ENCODE data around the gene FPGS.
A peak's percentile ranks its signal among the peaks of the same experiment; 100 is the strongest.
"Not testable (repeated sequence)": the region's sequence is repeated elsewhere in the genome, so short reads cannot be mapped to it uniquely, and the experiment has no call there.

The FPGS gene, protein sequence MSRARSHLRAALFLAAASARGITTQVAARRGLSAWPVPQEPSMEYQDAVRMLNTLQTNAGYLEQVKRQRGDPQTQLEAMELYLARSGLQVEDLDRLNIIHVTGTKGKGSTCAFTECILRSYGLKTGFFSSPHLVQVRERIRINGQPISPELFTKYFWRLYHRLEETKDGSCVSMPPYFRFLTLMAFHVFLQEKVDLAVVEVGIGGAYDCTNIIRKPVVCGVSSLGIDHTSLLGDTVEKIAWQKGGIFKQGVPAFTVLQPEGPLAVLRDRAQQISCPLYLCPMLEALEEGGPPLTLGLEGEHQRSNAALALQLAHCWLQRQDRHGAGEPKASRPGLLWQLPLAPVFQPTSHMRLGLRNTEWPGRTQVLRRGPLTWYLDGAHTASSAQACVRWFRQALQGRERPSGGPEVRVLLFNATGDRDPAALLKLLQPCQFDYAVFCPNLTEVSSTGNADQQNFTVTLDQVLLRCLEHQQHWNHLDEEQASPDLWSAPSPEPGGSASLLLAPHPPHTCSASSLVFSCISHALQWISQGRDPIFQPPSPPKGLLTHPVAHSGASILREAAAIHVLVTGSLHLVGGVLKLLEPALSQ

DNA sequence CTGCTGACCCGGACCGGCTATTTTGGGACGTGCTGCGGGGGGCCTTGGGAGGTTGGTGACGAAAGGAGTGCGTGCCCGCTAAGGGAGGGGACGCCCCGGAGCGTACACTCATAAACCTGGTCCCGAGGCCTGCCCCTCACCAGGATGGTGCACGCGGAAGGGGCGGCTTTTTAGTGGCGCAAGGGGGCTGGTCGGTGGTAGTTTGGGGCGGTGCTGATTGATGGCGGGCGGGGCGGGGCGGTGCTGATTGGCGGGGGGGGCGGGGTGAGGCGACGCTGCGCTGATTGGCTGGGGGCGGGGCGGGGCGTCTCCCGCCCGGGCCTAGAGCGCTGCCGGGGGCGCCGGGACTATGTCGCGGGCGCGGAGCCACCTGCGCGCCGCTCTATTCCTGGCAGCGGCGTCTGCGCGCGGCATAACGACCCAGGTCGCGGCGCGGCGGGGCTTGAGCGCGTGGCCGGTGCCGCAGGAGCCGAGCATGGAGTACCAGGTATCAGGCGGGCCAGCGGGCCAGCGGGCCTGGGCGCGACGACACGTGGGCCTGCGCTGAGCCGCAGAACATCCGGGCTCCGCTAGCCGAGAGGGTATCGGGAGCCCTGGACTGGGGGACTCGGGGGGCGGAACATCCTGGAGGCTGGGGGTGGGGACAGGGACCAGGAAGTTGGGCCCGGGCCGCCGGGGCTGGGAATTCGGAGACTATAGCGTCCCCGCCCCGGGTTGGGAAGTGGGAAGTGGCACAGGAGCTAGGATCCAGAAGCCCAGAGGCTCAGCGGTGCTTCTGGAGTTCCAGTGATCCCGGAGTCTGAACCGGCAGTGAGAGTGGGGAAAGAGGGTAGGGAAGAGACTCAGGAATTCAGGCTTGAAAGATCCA is at the start of gene FPGS:
Gene FPGS (plus strand): TSS at position 307 of the 868 bp plus-strand sequence. CDS start 43 bp downstream, at position 350.
- peak; percentile 70 for DNase-seq (ENCODE audit: low read depth)

DNA sequence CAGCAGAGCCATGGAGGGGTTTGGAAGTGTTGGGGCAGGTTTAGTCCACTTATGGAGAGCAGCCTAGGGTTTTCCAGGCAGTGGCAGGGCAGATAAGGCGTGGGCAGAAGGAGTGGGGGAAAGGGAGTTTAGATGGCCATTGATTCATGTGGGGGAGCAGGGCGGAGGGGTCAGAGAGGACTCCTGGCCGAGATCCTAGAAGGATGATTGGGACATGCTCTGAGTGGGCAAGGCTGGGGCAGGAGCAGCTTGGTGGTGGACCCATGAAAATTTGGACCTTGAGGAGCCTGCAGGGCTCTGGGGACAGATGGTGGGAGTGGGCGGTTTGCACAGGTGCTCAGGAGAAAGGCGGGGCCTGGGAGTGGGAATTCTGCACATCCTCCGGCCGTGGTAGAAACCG is 49.5 kb upstream of the FPGS start:
- no peak for DNase-seq (ENCODE audit: low read depth)

DNA sequence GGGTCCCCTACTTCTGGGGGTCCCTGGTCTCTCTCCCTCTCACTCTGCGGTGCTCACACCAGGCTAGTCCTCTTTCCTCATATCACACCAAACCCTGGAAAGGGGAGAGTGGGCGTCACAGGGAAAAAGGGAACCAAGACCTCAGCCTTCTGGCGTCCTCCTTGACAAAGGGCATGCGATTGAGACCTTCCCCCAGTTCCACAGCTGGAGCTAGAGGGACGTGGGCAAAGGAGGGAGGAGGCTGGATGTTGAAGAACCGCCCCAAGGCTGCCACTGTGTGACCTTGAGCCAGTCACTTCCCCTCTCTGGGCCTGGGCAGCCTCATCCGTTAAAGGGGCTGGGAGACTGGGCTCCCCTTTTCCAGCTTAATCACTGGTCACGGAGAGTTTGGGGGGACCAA is 49.1 kb upstream of the FPGS start:
- DNase-seq (ENCODE audit: low read depth): no peak

DNA sequence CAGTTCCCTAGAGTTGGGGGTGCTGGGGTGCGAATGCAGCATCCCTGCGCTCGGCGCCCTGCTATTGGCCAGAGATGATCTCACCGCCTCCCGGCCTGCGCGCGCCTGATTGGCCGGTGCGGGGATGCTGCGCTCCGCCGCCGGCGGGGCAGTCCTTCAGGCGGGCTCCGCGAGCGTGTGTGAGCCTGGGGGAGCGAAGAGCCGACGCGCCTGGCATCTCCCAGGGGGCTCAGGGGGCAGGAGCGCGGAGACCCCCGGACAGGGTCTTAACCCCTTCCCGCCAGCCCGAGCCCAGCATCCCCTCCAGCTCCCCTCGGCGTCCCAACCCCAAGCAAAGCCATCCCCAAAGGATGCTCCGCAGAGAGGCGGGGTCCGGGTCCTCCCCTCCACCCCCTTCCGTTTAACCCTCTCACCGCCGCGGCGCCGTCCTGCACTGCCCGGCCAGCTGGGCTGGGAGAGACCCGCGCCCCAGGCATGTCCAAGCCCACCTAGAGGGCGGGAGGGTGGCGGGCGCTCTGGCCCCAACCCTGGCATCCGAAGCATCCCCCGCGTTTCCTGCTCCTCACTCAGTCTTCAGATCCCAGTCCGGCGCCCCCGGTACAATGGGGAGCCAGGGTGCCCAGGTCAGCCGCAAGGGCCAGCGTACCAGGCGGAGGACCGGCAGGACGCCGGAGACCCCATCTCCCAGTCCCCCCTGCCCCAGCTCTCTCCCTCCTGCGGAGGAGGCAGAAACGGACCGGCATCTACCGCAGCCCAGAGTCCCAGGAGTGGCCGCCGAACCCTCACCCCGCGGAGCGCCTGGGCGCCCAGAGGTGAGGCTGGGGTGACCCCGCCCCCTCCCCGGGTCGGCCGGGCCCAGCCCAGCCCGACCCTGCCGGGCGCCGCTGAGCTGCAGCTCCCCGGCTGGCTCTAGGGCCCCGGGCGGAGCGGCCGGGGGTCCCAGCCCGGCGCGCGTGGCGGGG is 48.3 kb upstream of the FPGS start:
- no peak for DNase-seq (ENCODE audit: low read depth)

DNA sequence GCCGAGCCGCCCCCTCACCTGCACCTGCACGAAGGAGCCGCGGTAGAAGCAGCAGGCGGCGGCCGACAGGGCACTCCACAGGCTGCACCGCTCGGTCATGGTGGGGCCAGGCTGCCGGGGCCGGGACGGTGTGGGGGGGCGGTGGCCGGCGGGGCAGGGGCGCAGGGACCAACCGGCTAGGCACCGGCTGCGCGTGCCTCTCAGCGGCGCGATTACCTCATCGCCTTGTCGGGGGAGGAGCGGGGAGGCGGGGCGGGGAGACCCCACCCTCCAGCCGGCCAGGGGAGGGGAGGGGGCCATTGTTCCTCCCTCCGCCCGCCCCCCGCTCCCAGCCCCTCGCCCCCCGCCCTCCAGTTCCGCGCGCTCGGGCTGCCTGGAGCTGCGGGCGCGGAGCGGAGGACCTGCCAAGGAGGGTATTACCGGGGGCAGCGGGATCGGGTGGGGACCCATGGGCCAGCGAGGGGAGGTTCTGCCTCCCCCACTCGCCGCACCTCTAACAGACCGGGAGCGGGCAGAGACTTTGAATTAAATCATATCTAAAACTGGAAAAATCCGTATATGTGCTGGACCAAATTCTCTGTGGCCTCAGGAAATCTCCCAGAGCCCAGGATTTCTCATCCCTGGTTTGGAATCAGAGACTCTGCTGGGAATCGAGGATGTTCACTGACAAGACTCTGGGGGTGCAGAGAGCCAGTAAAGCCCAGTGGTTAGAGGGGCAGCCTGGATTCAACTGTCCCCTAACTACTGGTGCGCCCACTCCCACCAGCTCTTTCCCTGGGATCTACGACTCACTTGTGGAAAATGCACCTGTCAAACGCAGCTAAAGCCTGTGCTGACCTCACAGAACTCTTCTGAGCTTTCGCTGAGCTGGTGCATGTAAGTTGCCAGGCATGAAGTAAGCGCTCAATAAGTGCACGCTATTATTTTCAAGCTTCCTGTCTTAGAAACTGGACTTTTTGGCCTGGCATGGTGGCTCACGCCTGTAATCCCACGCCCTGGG is 47.3 kb upstream of the FPGS start:
- DNase-seq (ENCODE audit: low read depth): no peak

DNA sequence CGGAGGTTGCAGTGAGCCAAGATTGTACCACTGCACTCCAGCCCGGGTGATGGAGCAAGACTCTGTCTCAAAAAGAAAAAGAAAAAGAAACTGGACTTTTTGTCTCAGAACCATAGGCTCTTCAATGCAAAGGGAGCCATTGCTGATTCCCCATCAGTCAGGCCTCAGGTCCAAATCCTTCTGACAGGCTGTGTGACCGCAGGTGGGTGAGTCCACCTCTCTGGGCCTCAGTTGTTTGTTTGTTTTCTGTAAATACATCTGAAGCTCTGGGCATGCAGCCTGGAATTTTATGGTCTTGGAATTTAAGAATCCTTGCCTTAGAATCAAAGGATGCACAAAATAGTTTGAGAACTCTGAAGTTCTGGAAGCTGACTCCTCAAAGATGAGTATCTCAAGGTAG is 46.4 kb upstream of the FPGS start:
- no peak for DNase-seq (ENCODE audit: low read depth)

DNA sequence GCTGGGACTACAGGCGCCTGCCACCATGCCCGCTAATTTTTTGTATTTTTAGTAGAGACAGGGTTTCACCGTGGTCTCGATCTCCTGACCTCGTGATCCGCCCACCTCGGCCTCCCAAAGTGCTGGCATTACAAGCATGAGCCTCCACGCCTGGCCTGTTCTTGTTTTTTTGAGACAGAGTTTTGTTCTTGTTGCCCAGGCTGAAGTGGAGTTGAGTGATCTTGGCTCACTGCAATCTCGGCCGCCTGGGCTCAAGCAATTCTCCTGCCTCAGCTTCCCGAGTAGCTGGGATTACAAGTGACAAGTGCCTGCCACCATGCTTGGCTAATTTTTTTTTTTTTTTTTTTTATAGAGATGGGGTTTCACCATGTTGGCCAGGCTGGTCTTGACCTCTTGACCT is 45.9 kb upstream of the FPGS start:
- not testable (repeated sequence) for DNase-seq (ENCODE audit: low read depth)

DNA sequence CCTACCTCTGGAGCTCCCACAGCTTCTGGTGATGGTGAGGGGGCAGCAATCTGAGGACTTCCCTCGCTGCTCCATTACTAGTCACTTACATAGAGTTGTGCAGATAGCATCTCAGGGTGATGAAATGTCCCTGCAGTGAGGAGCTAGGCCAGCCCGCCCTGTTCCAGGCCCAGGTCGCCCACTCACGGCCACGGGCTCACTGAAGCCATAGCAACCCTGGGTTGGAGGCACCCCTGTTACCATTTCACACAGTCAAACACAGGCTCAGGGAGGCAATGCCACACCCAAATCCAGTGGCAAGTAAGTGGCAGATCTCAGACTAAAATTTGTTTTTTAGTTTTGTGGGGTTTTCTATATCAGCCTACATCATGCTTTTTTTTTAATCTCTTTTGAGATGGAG is 43.8 kb upstream of the FPGS start:
- no peak for DNase-seq (ENCODE audit: low read depth)

DNA sequence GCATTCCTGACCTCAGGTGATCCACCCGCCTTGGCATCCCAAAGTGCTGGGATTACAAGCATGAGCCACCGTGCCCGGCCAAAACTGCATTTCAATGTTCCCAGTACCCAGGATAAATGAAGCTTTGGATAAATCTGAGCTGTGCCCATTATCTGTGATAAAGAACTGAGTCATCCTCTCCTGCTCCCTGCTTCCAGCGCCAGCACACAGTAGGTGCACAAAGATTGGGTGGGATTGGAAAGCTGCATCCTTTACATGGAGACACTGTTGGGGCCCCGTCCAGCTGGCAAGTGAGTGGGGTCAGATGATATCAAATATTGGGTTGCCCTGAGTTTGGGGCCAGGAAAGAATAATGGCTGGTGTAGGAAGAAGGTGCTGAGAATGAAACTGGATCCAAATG is 41.6 kb upstream of the FPGS start:
- DNase-seq (ENCODE audit: low read depth): no peak

DNA sequence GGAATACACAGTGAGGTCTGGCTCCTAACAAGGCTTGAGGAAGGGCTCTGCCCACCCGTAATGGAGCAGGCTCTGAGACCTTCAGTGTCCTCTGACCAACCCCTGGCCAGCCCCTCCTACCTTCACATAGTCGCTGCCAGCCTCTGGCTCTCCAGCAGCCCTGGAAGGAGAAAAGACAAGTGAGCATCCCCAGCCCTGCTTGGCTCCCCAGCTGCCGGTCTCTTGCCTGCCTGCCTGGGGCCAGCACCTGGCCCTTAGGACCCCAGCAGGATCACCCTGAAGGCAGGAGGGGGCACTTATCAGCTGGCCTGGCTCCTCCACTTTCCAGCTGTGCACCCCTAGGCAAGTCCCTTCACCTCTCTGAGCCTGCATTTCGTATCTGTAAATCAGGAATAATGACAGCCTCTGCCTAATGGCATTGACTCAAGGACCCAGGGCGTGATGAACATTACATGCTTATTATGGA is 41.2 kb upstream of the FPGS start:
- no peak for DNase-seq (ENCODE audit: low read depth)

DNA sequence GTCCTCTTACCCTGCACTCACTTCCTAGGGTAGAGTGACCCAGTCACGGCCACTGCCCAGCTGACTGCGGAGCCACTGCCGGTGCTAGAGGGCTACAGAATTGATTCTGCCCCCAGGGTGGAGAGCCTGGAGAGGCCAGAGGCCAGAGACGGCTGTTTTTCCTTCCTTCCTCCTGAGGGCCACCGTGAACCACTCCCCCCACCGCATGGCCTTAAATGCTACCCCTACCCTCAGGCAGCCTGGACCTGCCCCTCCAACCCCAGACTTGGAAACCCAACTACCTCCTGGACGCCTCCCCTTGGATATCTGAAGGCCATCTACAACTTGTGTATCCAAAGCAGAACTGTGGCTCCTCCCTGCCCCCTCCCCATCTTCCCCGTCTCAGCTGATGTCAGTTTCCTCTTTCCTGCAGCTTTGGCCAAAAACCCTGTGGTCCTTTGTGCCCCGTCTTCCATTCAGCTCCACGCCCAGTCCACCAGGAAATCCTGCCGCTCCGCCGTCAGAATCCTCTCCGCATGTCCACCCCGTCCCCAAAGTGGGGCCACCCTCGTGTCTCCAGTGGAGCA is 40.5 kb upstream of the FPGS start:
- DNase-seq (ENCODE audit: low read depth): no peak

DNA sequence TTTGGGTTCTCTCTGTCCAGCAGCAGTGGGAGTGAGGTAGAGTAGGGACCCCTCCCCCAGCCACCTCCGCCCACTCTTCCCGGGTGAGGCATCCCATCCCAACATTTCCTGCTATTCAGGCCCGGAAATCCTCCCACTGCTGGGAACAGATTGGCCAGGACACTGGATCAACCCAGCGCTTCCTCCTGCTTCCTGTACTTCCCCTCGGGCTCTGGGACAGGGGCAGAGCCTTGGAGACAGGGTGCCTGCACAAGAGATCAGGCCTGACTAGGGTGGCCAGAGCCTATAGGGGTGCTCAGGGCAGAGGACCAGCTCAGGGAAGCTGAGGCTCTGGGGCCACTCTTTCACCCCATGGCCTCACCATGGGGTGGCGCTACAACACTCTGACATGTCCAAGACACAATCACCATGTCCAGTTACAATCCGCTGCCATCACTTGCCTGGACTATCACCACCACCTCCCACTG is 38.7 kb upstream of the FPGS start:
- DNase-seq (ENCODE audit: low read depth): no peak

DNA sequence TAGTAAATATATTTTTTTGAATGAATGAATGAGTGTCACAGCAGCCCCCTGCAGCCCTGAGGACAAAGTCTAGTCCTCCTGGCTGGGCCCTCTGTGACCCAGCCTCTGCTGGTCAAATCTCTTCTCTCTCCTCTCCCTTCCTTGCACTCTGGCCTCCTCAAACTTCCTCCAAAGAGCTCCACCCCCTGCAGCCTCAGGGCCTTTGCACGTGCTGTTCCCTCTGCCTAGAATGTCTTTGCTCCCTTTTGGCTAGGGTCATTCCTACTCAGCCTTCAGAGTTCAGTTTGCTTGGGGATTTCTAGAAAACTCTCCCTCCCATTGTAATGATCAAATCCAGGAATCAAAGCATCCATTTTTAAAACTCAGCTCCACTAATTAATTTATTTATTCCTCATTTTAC is 37.3 kb upstream of the FPGS start:
- no peak for DNase-seq (ENCODE audit: low read depth)

DNA sequence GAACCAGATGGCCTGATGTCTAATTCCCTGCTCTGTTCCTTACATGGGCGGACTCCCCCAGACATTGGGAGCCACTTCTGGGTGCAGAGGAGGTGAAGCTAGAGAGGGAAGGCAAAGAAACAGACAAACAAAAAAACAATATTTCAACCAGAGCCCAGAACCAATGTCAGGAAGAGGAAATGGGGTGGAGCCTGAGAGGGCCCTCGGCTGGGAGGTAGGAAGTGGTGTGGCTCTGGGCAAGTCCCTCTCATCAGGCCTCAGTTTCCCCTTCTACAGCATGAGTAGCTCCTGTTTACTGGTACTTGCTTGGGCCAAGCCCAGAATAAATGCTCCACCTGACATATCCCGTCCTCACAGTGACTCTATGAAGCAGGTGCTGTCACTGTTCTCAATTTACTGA is 35.3 kb upstream of the FPGS start:
- DNase-seq (ENCODE audit: low read depth): no peak

DNA sequence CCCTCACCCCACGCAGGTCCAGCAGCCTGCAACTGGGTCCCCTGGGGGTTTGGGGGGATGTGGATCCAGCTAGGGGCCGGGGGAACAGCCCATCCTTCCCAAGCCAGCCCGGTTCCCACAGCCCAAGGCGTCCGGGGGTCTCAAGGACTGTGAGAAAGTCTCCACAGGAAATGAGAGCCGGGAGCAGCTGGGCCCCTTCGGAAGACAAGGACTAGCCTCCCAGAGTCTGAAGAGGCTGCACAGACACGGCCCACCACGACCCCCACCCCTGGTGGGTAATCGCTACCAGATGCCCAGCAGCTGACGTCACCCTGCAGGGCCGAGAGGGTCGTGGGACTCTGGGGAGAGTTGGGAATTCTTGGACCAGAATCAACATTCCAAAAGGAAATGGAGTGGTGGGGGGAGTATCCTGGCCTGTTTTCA is 34.8 kb upstream of the FPGS start:
- no peak for DNase-seq (ENCODE audit: low read depth)

DNA sequence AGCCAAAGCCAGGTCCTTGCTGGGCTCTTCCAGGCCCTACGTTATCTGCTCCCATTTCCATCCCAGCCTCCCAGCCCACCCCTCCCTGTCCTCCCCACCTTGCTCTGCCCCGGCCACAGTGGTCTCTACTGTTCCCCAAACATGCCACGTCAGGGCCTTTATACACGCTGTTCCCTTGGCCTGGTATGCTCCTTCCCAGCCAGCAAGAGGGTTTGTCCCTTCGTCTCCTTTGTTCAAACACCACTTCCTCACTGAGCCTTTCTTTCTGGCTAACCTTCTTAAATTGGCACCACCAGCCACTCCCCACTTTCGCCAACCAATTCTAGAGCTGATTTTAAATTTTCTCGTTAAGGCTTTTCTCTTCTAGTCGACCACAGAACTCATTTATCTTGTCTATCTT is 34.0 kb upstream of the FPGS start:
- no peak for DNase-seq (ENCODE audit: low read depth)

DNA sequence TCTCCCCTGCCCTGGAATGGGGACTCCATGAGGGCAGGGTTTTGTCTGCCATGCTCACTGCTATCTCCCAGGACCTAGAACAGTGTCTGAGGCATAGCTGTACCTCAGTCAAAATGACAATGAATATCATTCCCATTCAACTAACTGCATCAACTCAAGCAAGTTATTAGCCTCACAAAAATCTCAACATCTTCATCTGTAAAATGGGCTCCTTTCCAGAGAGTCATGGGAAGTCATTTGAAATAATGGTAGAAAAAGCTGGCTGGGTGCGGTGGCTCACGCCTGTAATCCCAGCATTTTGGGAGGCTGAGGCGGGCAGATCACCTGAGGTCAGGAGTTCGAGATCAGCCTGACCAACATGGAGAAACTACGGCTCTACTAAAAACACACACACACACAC is 33.6 kb upstream of the FPGS start:
- DNase-seq (ENCODE audit: low read depth): no peak

DNA sequence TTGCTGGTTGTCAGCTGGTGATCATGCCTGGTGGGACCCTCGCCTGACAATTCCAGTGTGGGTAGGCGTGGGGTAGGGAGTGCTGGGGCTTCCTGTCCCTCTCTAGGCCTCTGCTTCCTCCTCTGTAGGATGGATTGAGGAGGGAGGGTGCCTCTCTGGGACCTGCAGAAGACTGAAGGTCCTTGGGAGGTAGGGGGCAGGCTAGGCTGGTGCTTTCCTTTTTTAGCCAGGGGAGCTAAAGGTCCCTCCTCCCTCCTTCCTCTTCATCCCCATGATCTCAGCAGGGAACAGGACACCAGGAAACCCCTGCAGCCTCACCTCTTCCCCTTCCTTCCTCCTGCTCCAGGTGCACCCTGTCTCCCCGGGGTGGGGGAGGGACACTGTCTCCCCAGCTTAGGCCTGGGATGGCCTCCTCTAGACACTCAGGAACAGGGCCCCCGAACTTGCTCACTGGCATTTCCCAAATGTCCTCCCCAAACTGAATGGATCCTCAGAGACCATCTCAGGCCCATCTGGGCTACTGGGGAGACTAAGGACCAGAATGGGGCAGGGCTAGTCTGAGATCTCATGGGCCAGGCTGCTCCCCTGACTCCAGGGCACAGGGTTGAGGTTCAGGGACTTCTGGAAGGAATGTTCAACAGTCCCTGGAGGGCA is 32.6 kb upstream of the FPGS start:
- DNase-seq (ENCODE audit: low read depth): no peak

DNA sequence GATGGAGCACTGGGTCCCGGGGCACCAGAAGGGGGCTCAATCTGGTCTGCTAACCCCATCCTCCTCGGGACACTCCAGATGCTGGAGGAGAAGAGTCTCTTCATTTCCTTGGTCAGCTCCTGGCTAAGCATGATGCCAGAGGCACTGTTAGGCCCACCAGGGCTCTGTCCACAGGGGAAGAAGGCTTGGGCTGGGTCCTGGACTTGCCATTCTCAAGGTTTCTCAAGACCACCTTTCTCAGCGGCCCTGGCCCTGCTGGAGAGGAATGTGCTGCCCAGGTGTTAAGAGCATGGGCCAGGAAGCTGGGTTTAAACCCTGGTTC is 32.1 kb upstream of the FPGS start:
- DNase-seq (ENCODE audit: low read depth): no peak
